HG02938 (cell line): ENCODE results near the gene RBM15B.
A peak's percentile ranks its signal among the peaks of the same experiment; 100 is the strongest.
"Not testable (repeated sequence)": the region's sequence is repeated elsewhere in the genome, so short reads cannot be mapped to it uniquely, and the experiment has no call there.

Source experiments
- ATAC-seq: cut with Tn5 transposase; IDR thresholded peaks from one replicate; pipeline ENCODE4 v1.9.1; 2021; ENCODE audit warnings: mild to moderate bottlenecking, moderate library complexity; ENCODE audit not compliant: unreplicated experiment

RBM15B gene

GRCh38 chr3:51391075-51391565 lies at the start of gene RBM15B:
Gene RBM15B, plus strand, starts transcription at chr3:51391285. Its CDS starts 115 bp downstream, at chr3:51391400.
- ATAC-seq, result peak; percentile 92

GRCh38 chr3:51343918-51344687 lies 47.0 kb upstream of the RBM15B start:
- ATAC-seq, result no peak

- ATAC-seq, result no peak
Measured at GRCh38 chr3:51350751-51351150, 40.3 kb upstream of the RBM15B start.

DNA sequence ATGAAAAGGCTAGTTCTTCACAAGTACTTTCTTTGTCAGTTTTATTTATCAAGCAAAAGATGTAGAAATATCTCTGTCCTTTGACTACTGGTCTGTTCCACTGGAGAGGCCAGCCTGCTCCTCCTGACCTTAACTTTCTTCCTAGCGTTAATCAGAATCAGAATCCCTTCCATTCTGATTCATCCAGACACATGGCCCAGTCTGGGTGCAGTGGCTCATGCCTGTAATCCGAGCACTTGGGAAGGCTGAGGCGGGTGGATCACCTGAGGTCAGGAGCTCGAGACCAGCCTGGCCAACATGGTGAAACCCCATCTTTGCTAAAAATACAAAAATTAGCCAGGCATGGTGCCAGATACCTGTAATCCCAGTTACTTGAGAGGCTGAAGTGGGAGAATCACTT lies 38.0 kb upstream of the RBM15B start:
- no peak for ATAC-seq

DNA sequence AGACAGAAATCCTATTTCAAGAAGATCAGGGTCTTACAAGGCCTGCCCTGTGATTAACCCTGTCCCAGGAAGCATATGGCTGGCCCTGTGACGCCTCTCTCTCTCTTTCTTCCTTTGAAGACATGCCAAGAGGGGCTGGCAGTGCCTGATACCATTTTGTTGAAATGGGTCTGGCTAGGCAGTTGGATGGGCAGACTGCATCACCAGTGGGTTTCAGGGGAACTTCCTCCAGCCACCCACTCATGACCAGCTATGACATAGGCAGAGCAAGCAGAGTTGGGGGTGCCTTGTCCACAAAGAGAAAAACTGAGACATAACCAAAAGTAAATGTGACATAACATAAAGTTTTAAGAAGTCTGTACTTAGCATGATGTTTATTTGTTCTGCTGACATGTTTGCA lies 37.4 kb upstream of the RBM15B start:
- no peak for ATAC-seq

- ATAC-seq, result no peak
Measured at GRCh38 chr3:51354172-51354571, 36.9 kb upstream of the RBM15B start.

DNA sequence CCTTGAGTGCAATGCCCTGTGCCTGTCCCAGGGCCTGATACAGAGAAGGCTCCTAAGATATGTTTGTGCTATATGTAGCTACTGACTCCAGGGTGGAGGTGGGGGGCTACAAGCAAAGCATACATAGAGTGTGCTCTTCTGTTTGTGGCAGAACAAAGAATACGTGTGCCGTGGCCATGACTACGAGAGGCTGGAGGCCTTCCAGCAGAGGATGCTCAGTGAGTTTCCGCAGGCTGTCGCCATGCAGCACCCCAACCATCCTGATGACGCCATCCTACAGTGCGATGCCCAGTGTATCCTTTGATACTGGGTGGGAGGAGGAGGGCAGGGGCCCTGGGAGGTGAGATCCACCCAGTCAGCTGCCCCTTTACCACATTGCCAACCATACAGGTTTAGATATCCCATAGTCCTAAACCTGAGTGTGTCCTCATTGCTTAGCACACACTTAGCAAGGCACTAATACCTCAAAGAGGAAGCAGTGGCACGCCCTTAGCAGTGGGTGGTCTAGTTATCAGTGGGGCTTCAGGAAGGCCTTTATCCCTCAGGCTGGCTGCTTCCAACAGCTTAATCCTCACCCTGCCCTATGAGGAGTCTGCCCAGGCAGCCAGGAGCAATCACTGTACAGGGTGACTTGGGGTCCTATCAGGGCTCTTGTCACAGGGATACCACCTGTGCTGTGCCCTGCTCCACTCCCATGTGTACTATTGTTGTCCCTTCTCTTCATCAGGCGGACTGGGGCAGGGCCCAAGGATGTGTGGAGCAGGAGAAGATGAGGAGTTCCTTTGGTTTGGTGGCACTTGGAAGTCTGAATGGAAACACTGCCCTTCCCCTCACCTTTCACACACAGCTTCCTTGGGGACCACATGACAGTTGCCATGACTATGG lies 36.1 kb upstream of the RBM15B start:
- ATAC-seq, result no peak

GRCh38 chr3:51355891-51356578 lies 35.0 kb upstream of the RBM15B start:
- ATAC-seq, result no peak

GRCh38 chr3:51357856-51358255 lies 33.2 kb upstream of the RBM15B start:
- ATAC-seq, result no peak

DNA sequence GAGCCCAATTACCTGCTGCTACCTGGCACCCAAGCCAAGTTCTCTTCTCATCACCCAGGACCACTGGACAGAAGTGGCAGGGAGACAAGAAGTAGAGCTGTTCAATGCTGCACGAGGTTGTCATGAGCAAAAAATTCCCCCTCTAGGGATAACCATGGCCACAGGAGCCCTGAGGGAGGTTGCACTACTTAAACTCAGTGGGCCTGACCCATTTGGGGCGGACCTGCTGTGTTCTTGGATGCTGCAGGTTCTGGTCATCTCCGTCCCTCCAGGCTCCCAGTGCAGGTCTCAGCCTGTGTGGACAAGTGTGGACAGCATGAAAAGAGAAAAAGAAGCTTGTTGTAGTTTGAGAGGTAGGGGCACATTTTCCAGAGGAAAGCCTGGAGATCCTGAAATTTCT lies 32.1 kb upstream of the RBM15B start:
- no peak for ATAC-seq

- no peak for ATAC-seq
Measured at GRCh38 chr3:51360806-51361205, 30.3 kb upstream of the RBM15B start.

DNA sequence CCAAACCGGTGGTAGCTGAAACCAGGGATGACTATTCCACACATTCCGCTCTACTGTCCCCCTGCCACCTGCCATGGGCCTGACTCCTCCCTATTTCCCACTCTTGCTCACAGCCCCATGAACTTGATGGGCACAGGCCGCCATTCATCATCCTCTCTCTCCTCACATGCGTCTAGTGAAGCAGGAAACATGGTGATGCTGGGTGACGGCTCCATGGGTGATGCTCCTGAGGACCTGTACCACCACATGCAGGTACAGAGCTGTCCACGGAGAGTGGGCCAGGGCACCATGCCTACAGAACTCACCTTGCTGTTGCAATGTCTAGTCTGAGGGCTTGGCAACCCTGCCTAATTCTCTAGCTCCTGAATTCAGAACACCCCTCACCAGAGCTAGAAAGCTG lies 29.3 kb upstream of the RBM15B start:
- no peak for ATAC-seq

- ATAC-seq, result no peak
Measured at GRCh38 chr3:51362476-51362875, 28.6 kb upstream of the RBM15B start.

DNA sequence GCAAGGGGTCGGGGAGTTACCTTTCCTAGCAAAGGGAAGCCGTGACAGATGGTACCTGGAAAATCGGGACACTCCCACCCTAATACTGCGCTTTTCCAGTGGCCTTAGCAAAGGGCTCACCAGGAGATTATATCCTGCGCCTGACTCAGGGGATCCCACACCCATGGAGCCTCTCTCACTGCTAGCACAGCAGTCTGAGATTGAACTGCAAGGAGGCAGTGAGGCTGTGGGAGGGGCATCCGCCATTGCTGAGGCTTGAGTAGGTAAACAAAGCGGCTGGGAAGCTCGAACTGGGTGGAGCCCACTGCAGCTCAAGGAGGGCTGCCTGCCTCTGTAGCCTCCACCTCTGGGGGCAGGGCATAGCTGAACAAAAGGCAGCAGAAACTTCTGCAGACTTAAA lies 22.8 kb upstream of the RBM15B start:
- not testable (repeated sequence) for ATAC-seq

- no peak for ATAC-seq
Measured at GRCh38 chr3:51371943-51372557, 19.0 kb upstream of the RBM15B start.

DNA sequence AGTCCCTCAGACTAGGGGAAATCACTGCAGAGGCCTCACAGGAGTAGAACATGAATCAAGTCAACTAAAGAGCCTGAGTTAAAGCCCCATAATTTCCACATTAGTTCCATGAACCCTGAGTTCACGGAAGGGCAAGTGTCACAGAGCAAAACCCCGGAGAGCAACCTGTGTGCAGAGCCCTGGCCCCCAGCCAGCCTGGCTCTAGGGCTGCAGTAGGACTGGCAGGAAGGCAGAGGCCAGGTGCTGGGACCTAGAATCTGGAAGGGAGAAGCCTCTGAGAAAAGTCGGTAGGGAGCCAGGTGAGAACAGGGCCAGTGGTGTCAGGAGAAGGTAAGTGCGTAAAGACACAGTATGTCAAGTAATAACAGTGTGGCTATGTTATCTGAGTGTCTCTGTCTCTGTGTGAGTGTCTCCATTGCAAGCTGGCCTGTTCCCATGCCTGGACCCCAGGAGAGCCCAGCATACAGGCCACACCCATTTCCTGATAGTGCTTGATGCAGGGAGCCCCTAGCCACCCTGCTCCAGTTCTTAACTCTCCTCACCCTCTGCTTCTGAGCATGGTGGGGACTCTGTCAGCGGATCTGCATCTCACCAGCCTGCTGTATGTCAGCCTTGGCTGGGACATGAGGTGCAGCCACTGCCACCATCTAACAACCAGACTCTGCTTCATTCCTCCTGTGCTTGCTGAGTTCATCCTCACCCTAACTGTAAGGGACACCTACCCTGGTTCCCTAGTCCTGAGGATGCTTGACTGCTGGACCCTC lies 17.2 kb upstream of the RBM15B start:
- ATAC-seq, result no peak

- no peak for ATAC-seq
Measured at GRCh38 chr3:51374456-51374855, 16.6 kb upstream of the RBM15B start.

- no peak for ATAC-seq
Measured at GRCh38 chr3:51375136-51375535, 15.9 kb upstream of the RBM15B start.

DNA sequence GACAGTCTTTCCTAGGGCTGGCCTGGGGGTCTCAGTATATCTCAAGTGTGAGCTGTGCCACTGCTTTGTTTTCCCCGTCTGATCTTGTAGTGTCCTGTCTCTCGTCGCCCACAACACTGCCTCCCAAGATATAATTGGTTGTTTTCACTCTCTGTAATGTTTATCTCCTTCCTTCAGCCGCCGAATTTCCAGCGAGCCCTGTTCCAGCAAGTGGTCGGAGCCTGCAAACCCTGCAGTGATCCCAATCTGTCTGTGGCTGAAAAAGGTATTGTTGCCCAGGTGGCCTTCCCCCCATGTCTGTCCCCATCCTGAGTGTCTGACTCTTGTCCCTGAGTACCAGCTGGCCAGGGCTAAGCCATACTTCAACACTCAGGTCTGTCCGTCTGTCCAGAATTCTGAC lies 15.5 kb upstream of the RBM15B start:
- no peak for ATAC-seq

- ATAC-seq, result no peak
Measured at GRCh38 chr3:51378065-51378464, 13.0 kb upstream of the RBM15B start.
